Activated CD8-positive, alpha-beta memory T cell treated with anti-CD3 and anti-CD28 coated beads, Interleukin-2, amount 50 U/mL, for 1 hour (primary cell): ENCODE data around the gene IFNA6.

Source experiments
- DNase-seq: peaks from one replicate; pipeline ENCODE4 v3.0.0-alpha.2; 2020; ENCODE audit errors: extremely low read depth

IFNA6 gene

DNA sequence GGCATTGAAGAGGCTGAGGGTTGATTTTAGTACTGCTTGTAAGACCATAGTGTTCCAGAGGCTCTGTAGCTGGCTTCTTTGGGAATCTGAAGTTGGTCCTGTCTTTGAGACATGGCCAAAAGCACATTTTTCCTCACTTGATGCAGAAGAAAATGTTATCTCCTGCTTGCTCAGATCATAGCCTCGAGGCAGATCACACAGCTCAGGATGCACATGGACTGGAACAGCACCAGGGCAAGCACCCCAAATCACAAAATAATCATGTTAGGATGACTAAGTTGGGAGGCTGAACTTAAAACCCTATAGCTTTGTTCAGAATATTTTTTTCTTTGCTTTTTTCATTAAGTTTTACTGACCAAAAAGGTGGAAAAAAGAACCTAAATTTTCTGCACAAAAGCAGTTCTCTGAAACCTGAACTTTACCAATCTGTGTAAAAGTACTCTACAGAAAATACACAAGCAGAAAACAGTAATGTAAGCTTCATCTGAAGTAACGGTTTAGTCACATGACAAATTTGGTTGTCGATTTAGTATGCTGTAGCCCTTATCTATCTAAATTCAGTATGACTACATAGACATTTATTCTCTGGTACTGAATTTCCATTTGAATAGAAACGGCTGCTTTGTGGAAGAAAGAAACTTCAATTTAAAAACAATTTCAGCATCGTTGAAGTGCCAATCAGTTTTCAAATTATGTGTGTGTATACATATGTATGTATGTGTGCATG is 18.8 kb downstream of the IFNA6 start:
- no peak for DNase-seq

DNA sequence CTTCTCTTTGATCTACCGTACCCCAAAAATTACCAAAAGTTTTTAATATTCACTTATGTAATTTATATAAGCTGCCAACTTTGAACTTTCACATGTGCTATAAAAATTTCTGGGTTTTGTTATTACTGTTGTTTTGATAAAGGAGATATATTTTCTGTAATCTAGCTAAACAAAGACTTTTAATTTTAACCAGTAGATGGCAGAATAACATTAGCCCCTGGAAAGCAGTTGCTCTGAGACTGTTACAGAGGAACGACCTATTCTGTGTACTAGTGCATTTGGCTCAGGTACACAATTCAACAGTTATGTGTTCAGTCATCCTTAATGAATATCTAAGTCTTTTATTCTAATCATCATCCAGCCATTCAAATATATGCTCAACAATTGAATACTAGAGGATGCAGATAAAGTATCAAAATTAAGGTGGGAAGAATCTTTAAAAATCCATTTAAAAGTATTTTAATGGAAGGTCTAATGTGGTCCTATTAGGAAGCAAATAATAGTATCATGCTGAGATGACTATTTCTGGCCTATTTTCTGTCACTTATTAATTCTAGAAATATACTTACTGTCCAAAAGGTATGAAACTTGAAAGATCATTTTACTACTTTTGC is 24.1 kb downstream of the IFNA6 start:
- DNase-seq = no peak

DNA sequence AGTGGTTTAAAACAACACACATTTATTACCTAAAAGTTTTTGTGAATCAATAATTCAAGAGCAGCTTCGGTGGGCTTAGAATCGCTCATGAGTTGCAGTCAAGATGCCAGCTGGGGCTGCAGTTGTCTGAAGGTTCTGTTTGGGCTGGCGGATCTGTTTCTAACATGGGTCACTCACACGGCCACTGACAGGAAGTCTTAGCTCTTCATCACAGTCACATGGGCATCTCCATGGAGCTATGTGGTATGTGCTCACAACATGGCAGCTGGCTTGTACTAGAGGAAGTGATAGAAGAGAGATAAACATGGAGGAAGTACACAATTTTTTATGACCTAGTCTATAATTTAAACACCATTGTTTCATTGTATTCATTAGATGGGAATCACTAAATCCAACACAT is 26.6 kb downstream of the IFNA6 start:
- no peak for DNase-seq

DNA sequence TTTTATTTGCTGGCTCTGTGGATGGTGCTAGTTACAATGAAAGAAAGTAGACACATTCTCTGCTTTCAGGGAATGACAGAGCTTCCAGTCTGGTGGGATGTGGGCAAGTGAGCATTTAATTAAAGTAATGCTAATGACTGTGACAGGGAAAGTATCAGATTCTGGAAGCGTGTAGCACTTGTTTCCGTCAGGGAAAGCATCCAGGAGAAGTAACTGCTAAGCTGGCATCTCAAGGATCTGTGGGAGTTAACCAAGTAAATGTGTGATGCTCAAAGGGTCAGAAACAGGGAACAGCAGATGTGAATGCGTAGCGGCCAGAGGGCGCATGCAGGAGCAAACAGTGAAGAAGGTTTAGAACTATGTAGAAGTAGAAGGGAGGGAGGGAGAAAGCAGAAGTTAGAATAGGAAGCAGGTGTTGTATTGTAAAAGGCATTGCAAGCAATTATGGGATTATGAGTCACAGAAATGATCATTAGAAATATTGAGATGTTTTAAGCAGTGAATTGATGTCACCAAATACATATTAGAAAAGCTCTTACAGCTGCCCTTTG is 27.7 kb downstream of the IFNA6 start:
- DNase-seq = no peak

DNA sequence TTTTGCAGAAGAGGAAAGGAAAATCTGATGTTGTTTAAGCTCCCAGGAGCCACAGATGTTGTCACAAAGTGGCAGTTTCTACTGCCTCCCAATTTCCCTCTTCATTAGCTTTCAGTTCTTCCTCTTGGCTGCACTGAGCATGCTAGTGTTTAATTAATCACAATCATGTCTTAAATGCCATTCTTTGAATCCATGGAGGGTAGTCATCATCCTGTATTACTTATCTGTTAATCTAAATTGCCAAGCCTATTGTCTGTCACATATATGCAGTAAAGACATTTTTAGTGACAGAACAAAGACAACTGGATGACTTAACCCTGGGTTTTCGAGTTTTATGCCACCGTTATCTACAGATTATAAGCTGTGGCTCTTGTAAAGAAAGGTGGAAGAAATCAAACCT is 30.2 kb downstream of the IFNA6 start:
- no peak for DNase-seq

DNA sequence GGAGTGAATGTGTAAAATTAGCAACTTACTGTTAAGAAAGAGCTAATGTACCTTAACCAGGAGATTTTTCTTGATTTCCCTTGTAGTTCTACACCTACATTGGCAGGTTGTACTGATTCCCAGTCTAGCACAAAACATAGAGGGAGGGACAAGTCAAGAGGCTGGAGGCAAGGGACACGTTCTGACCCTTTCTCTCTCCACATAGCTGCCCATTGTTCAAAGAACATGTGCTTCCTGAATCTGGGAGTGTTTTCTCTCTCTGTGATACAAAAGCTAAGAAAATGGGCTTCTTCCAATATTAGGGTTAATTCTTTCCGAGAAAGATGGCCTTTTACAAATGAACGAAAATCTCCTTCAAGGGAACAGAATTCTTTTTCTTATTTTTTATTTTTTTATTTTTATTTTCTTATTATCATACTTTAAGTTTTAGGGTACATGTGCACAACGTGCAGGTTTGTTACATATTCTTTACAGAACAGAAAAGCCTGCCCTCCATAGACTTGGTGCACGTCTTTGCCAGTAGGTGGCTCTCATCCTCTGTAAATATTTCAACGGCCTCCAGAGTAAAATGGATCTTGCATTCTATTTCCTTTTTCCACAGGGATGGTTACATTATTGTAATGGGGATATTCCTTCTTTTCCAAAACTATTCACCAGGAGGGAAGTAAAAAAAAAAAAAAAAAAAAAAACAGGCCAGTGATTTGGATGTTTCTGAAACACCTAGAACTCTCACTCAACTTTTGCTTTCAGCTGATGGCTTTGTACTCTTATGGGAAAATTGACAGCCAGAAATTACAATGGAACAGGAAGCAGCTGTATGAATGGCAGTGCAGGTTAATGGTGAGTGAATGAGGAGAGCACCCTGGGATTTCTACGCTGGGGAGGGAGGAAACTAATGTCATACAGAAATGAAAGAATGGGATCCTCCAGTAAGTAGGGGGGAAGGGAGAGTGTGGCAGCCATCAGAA is 32.4 kb downstream of the IFNA6 start:
- DNase-seq = no peak

- no peak for DNase-seq
These were observed 33.8 kb downstream of the IFNA6 start for GRCh38 chr9:21316860-21317259.

GRCh38 chr9:21316032-21316842 is 34.5 kb downstream of the IFNA6 start:
- no peak for DNase-seq

DNA sequence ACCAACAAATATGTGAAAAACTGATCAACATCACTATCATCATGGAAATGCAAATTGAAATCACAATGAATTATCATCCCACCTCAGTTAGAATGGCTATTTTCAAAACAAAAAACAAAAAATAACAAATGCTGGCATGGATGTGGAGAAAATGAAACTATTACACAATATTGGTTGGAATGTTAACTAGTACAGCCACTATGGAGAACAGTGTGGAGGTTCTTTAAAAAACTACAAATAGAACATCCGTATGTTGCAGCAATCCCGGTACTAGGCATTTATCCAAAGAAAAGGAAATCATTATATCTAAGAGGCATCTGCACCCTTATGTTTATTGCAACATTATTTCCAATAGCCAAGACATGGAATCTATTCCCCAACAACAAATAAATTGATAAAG is 36.5 kb downstream of the IFNA6 start:
- DNase-seq = no peak

- DNase-seq = no peak
These were observed 38.8 kb downstream of the IFNA6 start for GRCh38 chr9:21311889-21312288.

- no peak for DNase-seq
These were observed 45.5 kb downstream of the IFNA6 start, which contains the start of gene IFNA5 for GRCh38 chr9:21305213-21305612. Gene IFNA5, minus strand, starts transcription at chr9:21305313. Its CDS starts 57 bp downstream, at chr9:21305256.
